ENCODE measurements around the gene CATSPER1.
"Not testable (repeated sequence)": the region's sequence is repeated elsewhere in the genome, so short reads cannot be mapped to it uniquely, and the experiment has no call there.

DNA sequence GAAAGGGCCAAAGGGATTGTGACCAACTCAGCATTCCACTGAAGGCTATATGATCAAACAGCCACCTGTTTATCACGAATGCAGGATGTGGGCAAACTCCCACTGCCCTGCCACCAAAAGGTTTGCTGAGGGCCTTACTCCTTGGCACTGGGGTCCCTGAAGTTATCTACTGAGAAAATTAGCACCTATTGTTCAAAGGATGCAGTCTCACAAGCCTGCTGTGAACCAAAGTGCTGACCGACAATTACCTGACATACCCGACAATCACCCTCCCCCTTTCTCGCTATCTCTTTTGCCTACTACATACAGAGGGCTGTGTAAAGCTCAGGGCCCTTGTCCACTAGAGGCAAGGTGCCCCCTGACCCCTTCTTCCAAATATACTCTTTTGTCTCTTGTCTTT lies 16.2 kb downstream of the CATSPER1 start:
- TF ChIP-seq POLR2A (IDR thresholded peaks at IDR 0.05; ENCODE audit: low read length); GATA1 (IDR thresholded peaks at IDR 0.05; ENCODE audit: low read depth, low read length): not testable (repeated sequence)

Measured in erythroblast (primary cell).